SKM-1 (cell line): Measurements from ENCODE around the gene CST6.

Source experiments
- DNase-seq: peaks from one replicate; lab custom pipeline; 2025; ENCODE audit not compliant: unreplicated experiment; lab: John Stamatoyannopoulos, UW

The CST6 gene

GRCh38 chr11:66011785-66012303 lies at the start of gene CST6:
Gene CST6 (plus strand): TSS chr11:66012008. CDS start chr11:66012045, 37 bp downstream.
- DNase-seq: no peak

- no peak for DNase-seq
These were observed 49.7 kb upstream of the CST6 start for GRCh38 chr11:65962141-65962564.

- no peak for DNase-seq
These were observed 46.9 kb upstream of the CST6 start for GRCh38 chr11:65964906-65965305.

GRCh38 chr11:65965986-65966762 lies 45.6 kb upstream of the CST6 start:
- no peak for DNase-seq

- DNase-seq: no peak
These were observed 44.4 kb upstream of the CST6 start for GRCh38 chr11:65967329-65967934.

- no peak for DNase-seq
These were observed 43.0 kb upstream of the CST6 start for GRCh38 chr11:65968600-65969482.

- no peak for DNase-seq
These were observed 39.7 kb upstream of the CST6 start for GRCh38 chr11:65972116-65972515.

GRCh38 chr11:65973439-65974110 lies 38.2 kb upstream of the CST6 start:
- no peak for DNase-seq

- no peak for DNase-seq
These were observed 36.0 kb upstream of the CST6 start for GRCh38 chr11:65975771-65976170.

GRCh38 chr11:65976216-65977176 lies 35.3 kb upstream of the CST6 start:
- no peak for DNase-seq

GRCh38 chr11:65977621-65978390 lies 34.0 kb upstream of the CST6 start:
- DNase-seq: no peak

- DNase-seq: no peak
These were observed 33.2 kb upstream of the CST6 start for GRCh38 chr11:65978391-65979238.

GRCh38 chr11:65979261-65979759 lies 32.5 kb upstream of the CST6 start:
- no peak for DNase-seq

GRCh38 chr11:65981101-65981740 lies 30.6 kb upstream of the CST6 start:
- DNase-seq: no peak

GRCh38 chr11:65981972-65982823 lies 29.6 kb upstream of the CST6 start:
- no peak for DNase-seq

- no peak for DNase-seq
These were observed 28.8 kb upstream of the CST6 start for GRCh38 chr11:65982824-65983588.
